Right lobe of liver (tissue), 6 donors: Measurements from ENCODE around the gene NCKAP5. TPM values are rescaled to one million over a fixed set of nuclear protein-coding genes. Genes with fewer than 3 reads are reported as not detected.

Experiments used
- ATAC-seq, 4 donors: fragments of 200-7000 bp; cut with Tn5 transposase; one replicate each; pipeline ENCODE4 v1.9.1; 2020; ENCODE audit warnings: mild to moderate bottlenecking in 4 of 4, moderate library complexity in 4 of 4
- DNase-seq, 3 donors: peaks; one replicate each; pipeline ENCODE4 v3.0.0-alpha.2; 2020
- H3K27ac ChIP-seq, 3 donors: fragments of 200-600 bp; one replicate each; pipeline ENCODE4 v1.8.0; 2022
- H3K27me3 ChIP-seq, 2 donors: fragments of 200-600 bp; one replicate each; pipeline ENCODE4 v1.8.0; 2022
- H3K36me3 ChIP-seq, 4 donors: fragments of 200-600 bp; sonication (generic) in 1 of 4; one replicate each; pipeline versions ENCODE4 v1.5.1 to v1.8.0; 2017 to 2022; ENCODE audit warnings: control low read depth in 1 of 4
- H3K4me1 ChIP-seq, 4 donors: fragments of 200-600 bp; sonication (generic) in 1 of 4; one replicate each; pipeline versions ENCODE4 v1.5.1 to v1.8.0; 2017 to 2022; ENCODE audit warnings: control low read depth in 1 of 4
- H3K4me3 ChIP-seq, 3 donors: fragments of 200-600 bp; one replicate each; pipeline ENCODE4 v1.8.0; 2022
- H3K9me3 ChIP-seq, 4 donors: fragments of 200-600 bp; sonication (generic) in 1 of 4; one replicate each; pipeline versions ENCODE4 v1.5.1 to v1.8.0; 2017 to 2022; ENCODE audit warnings: control low read depth in 1 of 4
- CTCF ChIP-seq, 4 donors: fragments of 200-600 bp in 3 of 4; fragments of 450-650 bp in 1 of 4; IDR thresholded peaks; one replicate each; pipeline versions ENCODE4 v1.5.1 to v1.8.0; 2016 to 2022; ENCODE audit warnings: antibody characterized with exemption in 4 of 4, mild to moderate bottlenecking in 2 of 4
- POLR2A ChIP-seq: fragments of 450-650 bp; IDR thresholded peaks from one replicate; pipeline ENCODE4 v1.6.1; 2017; ENCODE audit warnings: antibody characterized with exemption, mild to moderate bottlenecking
- WGBS: methylation state at CpG from one replicate; pipeline ENCODE4 v1.1.6; 2018; ENCODE audit warnings: low coverage, low lambda C conversion rate; ENCODE audit not compliant: insufficient coverage; ENCODE audit errors: missing lambda C conversion rate; 5-methylcytosine and 5-hydroxymethylcytosine counted together
- intact Hi-C, 2 donors: fragments of 100-400 bp; cut with DNase I; formaldehyde crosslinking; loops; one replicate each; pipeline versions ENCODE4 v1.11.2 to v1.14.1; 2022
- total RNA-seq, 6 experiments: library from RNA; depleted of rRNA in 2 of 6; stranded (reverse); fragments of >200 nt in 2 of 6; fragmentation: NEBNext Ultra II Directional in 3 of 6; extraction: Animal tissue kit (Norgen Biotek cat#: 25700) in 3 of 6; gene quantifications; one replicate each; pipeline versions ENCODE4 v1.1.0 to v1.2.4, GENCODE V29; 2016 to 2023
- donor health status: DM: no; HTN: yes; CAD: no.
- donor health status: DM: no; HTN: no; CAD: no.
- donor health status: DM: no; HTN: no; CAD: no.
- donor health status: DM: no; HTN: yes; CAD: no.
- donor health status: DM: no; HTN: yes; CAD: no.

The NCKAP5 gene
- total RNA-seq, 6 experiments from 2014 or later: 3.6 to 11.7 (median 6.9) TPM

GRCh38 chr2:133200684-133201421, 367.4 kb downstream of the NCKAP5 start:
- no peak for DNase-seq
- no peak overlapping the region for H3K4me3 ChIP-seq
- no peaks in the 10 kb centered on the region for H3K9me3 ChIP-seq
- H3K36me3 ChIP-seq: no peaks in the 10 kb centered on the region
- peak; percentile 70 to 95 (median 76) for ATAC-seq
- 27% methylated on average over 8 of the region's 8 CpGs for WGBS
- peak overlapping the region in 2 of 3 donors; percentile 2 to 26 for H3K27ac ChIP-seq
- intact Hi-C loops: no loop called here
- H3K27me3 ChIP-seq: no peaks in the 10 kb centered on the region
- no peak for TF ChIP-seq POLR2A
- TF ChIP-seq CTCF (IDR thresholded peaks at IDR 0.05): no peak
- H3K4me1 ChIP-seq: peaks cover 0 to 38% (median 4%) of the 10 kb centered on the region in 4 donors

- TF ChIP-seq CTCF (IDR thresholded peaks at IDR 0.05) (no peak), POLR2A (no peak)
- DNase-seq (no peak), ATAC-seq (peak; percentile 33 to 69 (median 53))
- intact Hi-C loops: no loop called here
- Histone ChIP-seq H3K9me3 (no peaks in the 10 kb centered on the region), H3K4me1 (peaks cover 0 to 51% (median 8%) of the 10 kb centered on the region in 4 donors), H3K27me3 (no peaks in the 10 kb centered on the region), H3K4me3 (no peak overlapping the region), H3K36me3 (no peaks in the 10 kb centered on the region), H3K27ac (peak overlapping the region in 2 of 3 donors; percentile 25 to 68)
- WGBS: 15% methylated on average over 1 of the region's 1 CpG
Observed at GRCh38 chr2:133198678-133199077, 369.6 kb downstream of the NCKAP5 start.

GRCh38 chr2:133197156-133197555, 371.1 kb downstream of the NCKAP5 start:
- no peaks in the 10 kb centered on the region for H3K27me3 ChIP-seq
- peaks cover 0 to 51% (median 8%) of the 10 kb centered on the region in 4 donors for H3K4me1 ChIP-seq
- intact Hi-C loops: no loop called here
- no peak for TF ChIP-seq POLR2A
- TF ChIP-seq CTCF (IDR thresholded peaks at IDR 0.05): no peak
- no peak for DNase-seq
- H3K27ac ChIP-seq: peak overlapping the region in 1 of 3 donors; percentile 35
- WGBS: 31% methylated on average over 2 of the region's 2 CpGs
- no peaks in the 10 kb centered on the region for H3K36me3 ChIP-seq
- no peaks in the 10 kb centered on the region for H3K9me3 ChIP-seq
- no peak for ATAC-seq
- no peak overlapping the region for H3K4me3 ChIP-seq

- no peaks in the 10 kb centered on the region for H3K27me3 ChIP-seq
- WGBS: 24% methylated on average over 5 of the region's 5 CpGs
- intact Hi-C loops: no loop called here
- ATAC-seq (peak; percentile 49 to 70 (median 67)), DNase-seq (no peak)
- H3K36me3 ChIP-seq: no peaks in the 10 kb centered on the region
- H3K4me3 ChIP-seq: peak overlapping the region in 1 of 3 donors; percentile 34
- peaks cover 0 to 44% (median 8%) of the 10 kb centered on the region in 4 donors for H3K4me1 ChIP-seq
- no peaks in the 10 kb centered on the region for H3K9me3 ChIP-seq
- H3K27ac ChIP-seq: peak overlapping the region in 2 of 3 donors; percentile 37 to 59
- TF ChIP-seq POLR2A (no peak), CTCF (IDR thresholded peaks at IDR 0.05) (no peak)
Observed at GRCh38 chr2:133194777-133195335, 373.4 kb downstream of the NCKAP5 start.
